GM18499 (cell line): ENCODE measurements around the gene TMEM40.

ENCODE experiments used
- ATAC-seq: cut with Tn5 transposase; IDR thresholded peaks from one replicate; pipeline ENCODE4 v1.9.1; 2021; ENCODE audit warnings: moderate number of reproducible peaks; ENCODE audit not compliant: insufficient read depth, unreplicated experiment

Gene TMEM40

GRCh38 chr3:12689997-12690711 is 68.9 kb downstream of the TMEM40 start:
- no peak for ATAC-seq

- ATAC-seq: no peak
These were observed 71.1 kb downstream of the TMEM40 start for GRCh38 chr3:12687948-12688347.

- ATAC-seq: no peak
These were observed 73.0 kb downstream of the TMEM40 start for GRCh38 chr3:12686096-12686495.
